Panc1 (cell line): Measurements from ENCODE around the gene NCR3LG1. TPM values are rescaled to one million over a fixed set of nuclear protein-coding genes. Genes with fewer than 3 reads are reported as not detected.

Source experiments
- ATAC-seq: fragments of 200-7000 bp; cut with Tn5 transposase; 2 replicates; pipeline ENCODE4 v1.9.1; 2020; ENCODE audit warnings: mild to moderate bottlenecking, moderate library complexity
- BruUV-seq: library from RNA; stranded (reverse); fragments of 400-500 nt; replicated peaks from 2 replicates; lab custom pipeline; 2021; lab: Mats Ljungman, UMichigan
- CTCF ChIA-PET: fragments of 300-600 bp; sonication (Branson Sonifier 250); formaldehyde crosslinking; loops from one replicate; lab custom pipeline; 2022; ENCODE audit warnings: antibody characterized with exemption; lab: Charles Lee
- POLR2A ChIA-PET: fragments of 300-600 bp; sonication (Branson Sonifier 250); formaldehyde crosslinking; loops from one replicate; lab custom pipeline; 2022; ENCODE audit warnings: antibody characterized with exemption; lab: Charles Lee
- DNase-seq: peaks from one replicate; pipeline ENCODE4 v3.0.0-alpha.2; 2010; ENCODE audit warnings: low read depth, low spot score
- H3K27ac ChIP-seq: 2 replicates; pipeline ENCODE4 v1.5.1; 2011; ENCODE audit warnings: mild to moderate bottlenecking, low read length, inconsistent platforms
- H3K27me3 ChIP-seq: fragments of 200-500 bp; sonication (Bioruptor generic); 2 replicates; pipeline ENCODE4 v1.6.0; 2014; ENCODE audit warnings: low read length, inconsistent platforms; ENCODE audit not compliant: control insufficient read depth, insufficient read depth
- H3K36me3 ChIP-seq: fragments of 200-500 bp; sonication (Bioruptor generic); 2 replicates; pipeline ENCODE4 v1.5.1; 2014; ENCODE audit warnings: inconsistent platforms, mild to moderate bottlenecking, low read length, moderate library complexity; ENCODE audit not compliant: control insufficient read depth, insufficient read depth
- H3K4me1 ChIP-seq: 2 replicates; pipeline ENCODE4 v1.5.1; 2011; ENCODE audit warnings: inconsistent platforms, mild to moderate bottlenecking, low read length, moderate library complexity; ENCODE audit not compliant: control insufficient read depth, insufficient read depth
- H3K4me3 ChIP-seq, 2 experiments: 2 replicates each; pipeline ENCODE4 v1.5.1; 2011 to 2012; ENCODE audit warnings: low read depth in 2 of 2, low read length in 2 of 2, mild to moderate bottlenecking in 2 of 2, inconsistent platforms in 1 of 2, moderate library complexity in 1 of 2
- H3K9me3 ChIP-seq: fragments of 200-500 bp; sonication (Bioruptor generic); 2 replicates; pipeline ENCODE4 v1.5.1; 2014; ENCODE audit warnings: low read depth, mild to moderate bottlenecking, inconsistent platforms, low read length, moderate library complexity; ENCODE audit not compliant: control insufficient read depth, insufficient read depth
- CTCF ChIP-seq: fragments of 450-650 bp; IDR thresholded peaks from 2 replicates; pipeline ENCODE4 v1.5.1; 2017; ENCODE audit warnings: mild to moderate bottlenecking
- POLR2AphosphoS5 ChIP-seq: IDR thresholded peaks from 2 replicates; pipeline ENCODE4 v1.6.1; 2012; ENCODE audit warnings: mild to moderate bottlenecking, low read depth, low read length, moderate library complexity
- REST ChIP-seq, 2 experiments: IDR thresholded peaks; 2 replicates each; pipeline ENCODE4 v1.6.1; 2011 to 2012; ENCODE audit warnings: low read depth in 2 of 2, control low read depth in 1 of 2, low read length in 1 of 2, mild to moderate bottlenecking in 1 of 2, moderate library complexity in 1 of 2; ENCODE audit not compliant: insufficient read depth in 1 of 2
- SIN3A ChIP-seq: IDR thresholded peaks from 2 replicates; pipeline ENCODE4 v1.6.1; 2012; ENCODE audit warnings: low read depth, mild to moderate bottlenecking, low read length, moderate library complexity, borderline replicate concordance; ENCODE audit not compliant: insufficient read depth
- TCF7L2 ChIP-seq: IDR thresholded peaks from 2 replicates; pipeline ENCODE4 v1.6.1; 2011; ENCODE audit warnings: mild to moderate bottlenecking, low read depth, low read length, inconsistent platforms
- in situ Hi-C: cut with HindIII; loops from 2 replicates; pipeline ENCODE4 v1.10.0; 2016; ENCODE audit warnings: low sequenced_read_pairs, low pct_unique_long_range_greater_than_20kb
- intact Hi-C: fragments of 100-400 bp; cut with micrococcal nuclease; formaldehyde crosslinking; loops from one replicate; pipeline ENCODE4 v1.10.0; 2022; ENCODE audit not compliant: unreplicated experiment
- total RNA-seq: library from RNA; stranded (reverse); gene quantifications from one replicate; pipeline ENCODE4 v1.2.1, GENCODE V29; 2021; ENCODE audit not compliant: unreplicated experiment

The NCR3LG1 gene
- total RNA-seq, 1 experiment from 2014 or later, result 8.6 TPM

DNA sequence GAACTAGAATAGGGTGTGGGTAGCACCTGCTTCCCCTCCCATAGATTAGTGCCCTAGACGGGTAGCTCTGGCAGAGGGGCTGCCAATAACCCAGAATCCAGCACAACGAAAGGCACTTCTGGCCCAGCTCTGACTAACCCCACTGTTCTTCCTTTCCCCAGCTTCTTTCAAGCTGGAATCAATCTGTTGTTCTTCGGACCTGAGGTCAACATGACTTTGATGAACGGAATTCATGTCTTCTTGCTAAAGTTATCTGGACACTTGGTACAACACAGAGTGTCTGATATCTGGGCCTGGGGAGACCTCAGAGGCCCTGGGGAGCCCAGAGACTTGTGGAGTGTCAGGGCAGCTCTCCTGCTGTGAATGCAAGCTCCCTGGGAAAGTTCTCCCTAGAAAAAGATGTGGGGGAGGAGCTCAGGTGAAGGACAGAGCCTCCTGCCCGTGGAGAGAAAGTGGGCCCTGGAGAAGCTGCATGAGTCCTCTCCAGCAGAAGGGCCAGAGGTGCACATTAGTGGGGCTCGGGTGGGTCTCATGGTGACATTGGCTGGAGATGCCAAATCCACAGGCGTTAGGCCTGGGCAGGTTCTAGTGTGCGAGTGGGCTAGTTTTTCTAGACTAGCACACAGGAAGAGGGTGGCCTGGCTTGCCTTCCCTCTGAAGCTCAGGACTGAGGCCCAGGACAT is 30.6 kb downstream of the NCR3LG1 start:
- no peak for ATAC-seq
- POLR2A ChIA-PET, result interaction anchor here (0.5 kb wide), 1 partner anchor 234 kb away, joined by 8 read pairs; no protein-coding TSS in a partner anchor

DNA sequence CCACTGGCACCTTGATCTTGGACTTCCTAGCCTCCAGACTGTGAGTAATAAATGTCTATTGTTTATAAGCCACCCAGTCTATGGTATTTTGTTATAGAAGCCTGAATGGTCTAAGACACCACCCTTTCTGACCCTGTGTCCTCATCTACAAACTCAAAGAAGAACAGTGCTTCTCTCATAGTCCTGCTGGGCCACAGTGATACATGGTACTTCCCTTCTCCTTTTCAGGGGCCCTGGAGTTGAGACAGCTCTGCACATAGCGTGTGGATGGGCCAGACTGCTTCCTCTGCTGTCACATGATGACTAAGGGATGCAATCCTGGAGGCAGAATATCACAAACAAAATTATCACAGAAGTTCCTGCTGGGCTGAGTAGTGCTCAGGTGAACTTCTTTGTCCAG is 31.9 kb downstream of the NCR3LG1 start:
- Histone ChIP-seq H3K9me3 (no peaks in the 10 kb centered on the region), H3K27ac (no peak overlapping the region), H3K36me3 (no peaks in the 10 kb centered on the region), H3K27me3 (no peaks in the 10 kb centered on the region), H3K4me3 (no peak overlapping the region), H3K4me1 (no peaks in the 10 kb centered on the region)
- in situ Hi-C loops (no loop called here), intact Hi-C loops (loop anchor here (5.0 kb wide), 1 partner anchor 151 kb away; no protein-coding TSS in a partner anchor)
- ChIA-PET CTCF (interaction anchor here (1.0 to 2.7 kb wide), 4 partner anchors 92 to 153 kb away, joined by 4 to 16 read pairs (median 6); no protein-coding TSS in a partner anchor), POLR2A (no interaction called here)
- DNase-seq (no peak), ATAC-seq (peak; percentile 14)
- no TSS peak for BruUV-seq
- TF ChIP-seq TCF7L2 (no peak), POLR2AphosphoS5 (no peak), SIN3A (no peak), REST (IDR thresholded peaks at IDR 0.05; ENCODE audit: insufficient read depth in 1 of 2, low read depth in 2 of 2, low read length in 1 of 2) (no peak)

More for the DNA sequence above, 30.6 kb downstream of the NCR3LG1 start:
- H3K27ac ChIP-seq, result no peak overlapping the region
- BruUV-seq, result no TSS peak
- no peaks in the 10 kb centered on the region for H3K4me1 ChIP-seq
- in situ Hi-C loops (no loop called here), intact Hi-C loops (loop anchor here (5.0 kb wide), 1 partner anchor 150 kb away; no protein-coding TSS in a partner anchor)
- no peak for TF ChIP-seq SIN3A
- TF ChIP-seq TCF7L2, result no peak
- TF ChIP-seq POLR2AphosphoS5, result no peak
- TF ChIP-seq REST (IDR thresholded peaks at IDR 0.05; ENCODE audit: insufficient read depth in 1 of 2, low read depth in 2 of 2, low read length in 1 of 2), result no peak
- no peak for TF ChIP-seq CTCF
- CTCF ChIA-PET, result interaction anchor here (0.5 to 0.7 kb wide), 2 partner anchors 28 to 146 kb away, joined by 3 to 6 read pairs; no protein-coding TSS in a partner anchor
- H3K36me3 ChIP-seq, result no peaks in the 10 kb centered on the region
- no peak for DNase-seq
- H3K9me3 ChIP-seq, result no peaks in the 10 kb centered on the region
- no peaks in the 10 kb centered on the region for H3K27me3 ChIP-seq
- no peak overlapping the region for H3K4me3 ChIP-seq
